ENCODE results near the gene KCNH3. TPM values are rescaled to one million over a fixed set of nuclear protein-coding genes. Genes with fewer than 3 reads are reported as not detected.
"Not testable (repeated sequence)": the region's sequence is repeated elsewhere in the genome, so short reads cannot be mapped to it uniquely, and the experiment has no call there.

KCNH3 gene
- total and polyA plus RNA-seq, 4 experiments from 2014 or later, result 0.97 to 2.4 (median 1.4) TPM

DNA sequence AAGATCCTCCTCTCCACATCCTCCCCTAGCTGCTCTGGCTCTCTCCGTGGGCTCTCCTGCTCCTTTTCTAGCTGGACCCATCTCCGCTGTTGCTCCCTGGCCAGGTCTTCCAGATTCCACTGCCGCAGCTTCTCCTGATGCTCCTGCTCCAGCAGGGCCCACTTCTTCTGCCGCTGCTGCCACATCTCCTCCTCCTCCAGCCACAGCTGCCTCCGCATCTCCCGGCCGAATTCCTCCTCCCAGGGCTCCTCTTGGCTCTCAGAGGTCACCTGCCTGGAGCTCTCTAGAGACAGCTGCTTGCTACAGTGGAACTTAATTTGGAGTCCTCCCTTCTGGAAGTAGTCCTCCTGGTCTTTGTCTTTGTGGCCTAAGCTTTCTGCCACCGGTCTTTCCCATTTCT, 61.1 kb downstream of the KCNH3 start:
- Mint-ChIP-seq H3K4me1 (peaks cover 0 to 5% (median 0%) of the 10 kb centered on the region in 4 donors), H3K36me3 (no peaks in the 10 kb centered on the region), H3K27ac (peak overlapping the region in 3 of 7 donors; percentile 22 to 87 (median 43)), H3K9me3 (peaks cover 0 to 2% (median 0%) of the 10 kb centered on the region in 8 donors), H3K27me3 (no peaks in the 10 kb centered on the region), H3K4me3 (no peak overlapping the region)
- DNase-seq, result no peak
- H3K4me1 ChIP-seq (ENCODE audit: insufficient read depth, low read length), result no peaks in the 10 kb centered on the region
- ChIA-PET POLR2A (ENCODE audit: partially characterized antibody) (no interaction called here), CTCF (ENCODE audit: partially characterized antibody) (interaction anchor here (0.9 kb wide), 1 partner anchor 85 kb away, joined by 3 read pairs; no protein-coding TSS in a partner anchor)
- intact Hi-C loops (cut with micrococcal nuclease), result no loop called here
- H3K27ac ChIP-seq (ENCODE audit: low read depth, low read length), result no peak overlapping the region
- H3K9me3 ChIP-seq (ENCODE audit: control insufficient read depth in 1 of 2, low read length in 2 of 2), result no peaks in the 10 kb centered on the region
- no peaks in the 10 kb centered on the region for H3K27me3 ChIP-seq (ENCODE audit: insufficient read depth, low read length)
- no peaks in the 10 kb centered on the region for H3K36me3 ChIP-seq (ENCODE audit: insufficient read depth, low read length)
- no peak overlapping the region for H3K4me3 ChIP-seq (ENCODE audit: low read length in 2 of 2)

DNA sequence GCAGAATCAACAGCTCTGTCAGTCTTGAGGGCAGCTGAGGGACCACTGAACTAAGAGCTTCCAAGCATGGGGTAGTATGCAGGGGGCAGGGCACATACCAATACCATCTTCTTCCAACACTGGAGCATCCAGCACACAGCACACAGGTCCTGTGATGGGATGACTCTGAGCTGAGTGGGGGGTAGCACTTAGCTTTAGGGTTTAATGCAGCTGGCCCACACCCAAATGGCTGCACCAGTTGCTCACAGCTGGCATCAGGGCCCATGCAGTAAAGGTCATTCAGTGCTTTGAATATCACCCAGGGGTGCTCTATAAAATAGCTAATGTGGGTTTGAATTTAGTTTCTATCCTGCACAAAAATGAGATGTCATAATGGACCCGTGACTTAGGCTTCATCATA, 64.9 kb downstream of the KCNH3 start:
- Mint-ChIP-seq H3K27ac (no peak overlapping the region), H3K4me3 (no peak overlapping the region), H3K4me1 (no peaks in the 10 kb centered on the region), H3K9me3 (peaks cover 0 to 2% (median 0%) of the 10 kb centered on the region in 8 donors), H3K36me3 (no peaks in the 10 kb centered on the region), H3K27me3 (peaks cover 0 to 3% of the 10 kb centered on the region in 2 donors)
- CTCF ChIA-PET (ENCODE audit: partially characterized antibody), result interaction anchor here (0.9 to 1.8 kb wide), 4 partner anchors 22 to 175 kb away, joined by 3 to 4 read pairs (median 4); no protein-coding TSS in a partner anchor
- no peaks in the 10 kb centered on the region for H3K9me3 ChIP-seq (ENCODE audit: control insufficient read depth in 1 of 2, low read length in 2 of 2)
- POLR2A ChIA-PET (ENCODE audit: partially characterized antibody), result no interaction called here
- H3K36me3 ChIP-seq (ENCODE audit: insufficient read depth, low read length), result no peaks in the 10 kb centered on the region
- H3K4me1 ChIP-seq (ENCODE audit: insufficient read depth, low read length), result no peaks in the 10 kb centered on the region
- H3K27ac ChIP-seq (ENCODE audit: low read depth, low read length), result no peak overlapping the region
- no peak for DNase-seq
- intact Hi-C loops (cut with micrococcal nuclease), result no loop called here
- H3K4me3 ChIP-seq (ENCODE audit: low read length in 2 of 2), result no peak overlapping the region
- no peaks in the 10 kb centered on the region for H3K27me3 ChIP-seq (ENCODE audit: insufficient read depth, low read length)

GRCh38 chr12:49604856-49605255, 66.0 kb downstream of the KCNH3 start:
- Histone ChIP-seq H3K4me3 (ENCODE audit: low read length in 2 of 2) (no peak overlapping the region), H3K27me3 (ENCODE audit: insufficient read depth, low read length) (no peaks in the 10 kb centered on the region), H3K27ac (ENCODE audit: low read depth, low read length) (no peak overlapping the region), H3K36me3 (ENCODE audit: insufficient read depth, low read length) (no peaks in the 10 kb centered on the region), H3K9me3 (ENCODE audit: control insufficient read depth in 1 of 2, low read length in 2 of 2) (no peaks in the 10 kb centered on the region), H3K4me1 (ENCODE audit: insufficient read depth, low read length) (no peaks in the 10 kb centered on the region)
- CTCF ChIA-PET (ENCODE audit: partially characterized antibody), result interaction anchor here (0.7 to 1.3 kb wide), 2 partner anchors 19 to 174 kb away, joined by 3 read pairs; no protein-coding TSS in a partner anchor
- POLR2A ChIA-PET (ENCODE audit: partially characterized antibody), result no interaction called here
- peaks cover 4 to 6% of the 10 kb centered on the region in 2 donors for H3K27me3 Mint-ChIP-seq
- DNase-seq, result no peak
- H3K27ac Mint-ChIP-seq, result no peak overlapping the region
- H3K4me1 Mint-ChIP-seq, result no peaks in the 10 kb centered on the region
- intact Hi-C loops (cut with micrococcal nuclease), result no loop called here
- no peak overlapping the region for H3K4me3 Mint-ChIP-seq
- H3K36me3 Mint-ChIP-seq, result no peaks in the 10 kb centered on the region
- H3K9me3 Mint-ChIP-seq, result peaks cover 0 to 3% (median under 1%) of the 10 kb centered on the region in 8 donors

- DNase-seq; intact Hi-C loops (cut with micrococcal nuclease); H3K9me3 Mint-ChIP-seq; H3K27me3 Mint-ChIP-seq; H3K4me3 Mint-ChIP-seq; H3K27ac Mint-ChIP-seq; H3K4me3 ChIP-seq (ENCODE audit: low read length in 2 of 2); H3K27ac ChIP-seq (ENCODE audit: low read depth, low read length); H3K27me3 ChIP-seq (ENCODE audit: insufficient read depth, low read length); H3K4me1 ChIP-seq (ENCODE audit: insufficient read depth, low read length); H3K9me3 ChIP-seq (ENCODE audit: control insufficient read depth in 1 of 2, low read length in 2 of 2); H3K4me1 Mint-ChIP-seq; H3K36me3 Mint-ChIP-seq; H3K36me3 ChIP-seq (ENCODE audit: insufficient read depth, low read length); POLR2A ChIA-PET (ENCODE audit: partially characterized antibody): not testable (repeated sequence)
- CTCF ChIA-PET (ENCODE audit: partially characterized antibody), result interaction anchor here (0.7 kb wide), 1 partner anchor 18 kb away, joined by 3 read pairs; no protein-coding TSS in a partner anchor
Measured at GRCh38 chr12:49605539-49605938, 66.7 kb downstream of the KCNH3 start, which contains the start of gene FAM186B. TSS of gene FAM186B (minus strand) at chr12:49605639. CDS start at chr12:49605477, 162 bp downstream.

Other genes starting within 250 kb of the KCNH3 start
- under 1 TPM in 1 of 2 experiments, not detected in 1; 0.39 TPM for gene PRPH, start 243.9 kb upstream of the KCNH3 start, total RNA-seq
- under 1 TPM in 1 of 2 donors, not detected in 1; 0.87 TPM for gene PRPH, start 243.9 kb upstream of the KCNH3 start, polyA plus RNA-seq
- gene TROAP, start 215.8 kb upstream of the KCNH3 start, total RNA-seq, result under 1 TPM; 0.26 to 0.80 TPM
- gene TROAP, start 215.8 kb upstream of the KCNH3 start, polyA plus RNA-seq, result under 1 TPM in 1 of 2 donors, not detected in 1; 0.63 TPM
- not detected for gene C1QL4, start 201.8 kb upstream of the KCNH3 start, total RNA-seq
- not detected for gene C1QL4, start 201.8 kb upstream of the KCNH3 start, polyA plus RNA-seq
- not detected for gene DNAJC22, start 192.1 kb upstream of the KCNH3 start, total RNA-seq
- not detected for gene DNAJC22, start 192.1 kb upstream of the KCNH3 start, polyA plus RNA-seq
- gene SPATS2, start 171.6 kb upstream of the KCNH3 start, total RNA-seq, result 1 to 10 TPM; 4.9 to 7.8 TPM
- gene SPATS2, start 171.6 kb upstream of the KCNH3 start, polyA plus RNA-seq, result 1 to 10 TPM; 4.3 to 5.2 TPM
- 10 to 100 TPM; 77.0 to 78.4 TPM for gene MCRS1, start 29.1 kb downstream of the KCNH3 start, total RNA-seq
- 10 to 100 TPM; 58.0 to 59.6 TPM for gene MCRS1, start 29.1 kb downstream of the KCNH3 start, polyA plus RNA-seq
- under 1 TPM; 0.12 to 0.22 TPM for gene FAM186B, start 66.6 kb downstream of the KCNH3 start, total RNA-seq
- gene FAM186B, start 66.6 kb downstream of the KCNH3 start, polyA plus RNA-seq, result under 1 TPM in 1 of 2 donors, not detected in 1; 0.15 TPM
- gene PRPF40B, start 84.5 kb downstream of the KCNH3 start, total RNA-seq, result 10 to 100 TPM; 15.1 to 15.9 TPM
- 1 to 10 TPM in 1 of 2 donors, under 1 TPM in 1; 0.73 to 4.7 TPM for gene PRPF40B, start 84.5 kb downstream of the KCNH3 start, polyA plus RNA-seq
- gene FMNL3, start 168.4 kb downstream of the KCNH3 start, total RNA-seq, result 10 to 100 TPM; 27.9 to 28.1 TPM
- 1 to 10 TPM; 3.9 to 6.1 TPM for gene FMNL3, start 168.4 kb downstream of the KCNH3 start, polyA plus RNA-seq
- 100 to 1,000 TPM; 421 to 431 TPM for gene TMBIM6, start 202.5 kb downstream of the KCNH3 start, total RNA-seq
- gene TMBIM6, start 202.5 kb downstream of the KCNH3 start, polyA plus RNA-seq, result 1,000 to 10,000 TPM in 1 of 2 donors, 100 to 1,000 TPM in 1; 878 to 2,112 TPM